NCI-H1436 (cell line): Measurements from ENCODE around the gene BTF3L4.
"Not testable (repeated sequence)": the region's sequence is repeated elsewhere in the genome, so short reads cannot be mapped to it uniquely, and the experiment has no call there.

Source experiments
- DNase-seq: peaks from one replicate; lab custom pipeline; 2025; lab: John Stamatoyannopoulos, UW

The BTF3L4 gene

GRCh38 chr1:52056163-52056936, at the start of gene BTF3L4:
Gene BTF3L4, plus strand, starts transcription at chr1:52056295. Its CDS starts 3,553 bp downstream, at chr1:52059848.
- DNase-seq = peak; percentile 93

DNA sequence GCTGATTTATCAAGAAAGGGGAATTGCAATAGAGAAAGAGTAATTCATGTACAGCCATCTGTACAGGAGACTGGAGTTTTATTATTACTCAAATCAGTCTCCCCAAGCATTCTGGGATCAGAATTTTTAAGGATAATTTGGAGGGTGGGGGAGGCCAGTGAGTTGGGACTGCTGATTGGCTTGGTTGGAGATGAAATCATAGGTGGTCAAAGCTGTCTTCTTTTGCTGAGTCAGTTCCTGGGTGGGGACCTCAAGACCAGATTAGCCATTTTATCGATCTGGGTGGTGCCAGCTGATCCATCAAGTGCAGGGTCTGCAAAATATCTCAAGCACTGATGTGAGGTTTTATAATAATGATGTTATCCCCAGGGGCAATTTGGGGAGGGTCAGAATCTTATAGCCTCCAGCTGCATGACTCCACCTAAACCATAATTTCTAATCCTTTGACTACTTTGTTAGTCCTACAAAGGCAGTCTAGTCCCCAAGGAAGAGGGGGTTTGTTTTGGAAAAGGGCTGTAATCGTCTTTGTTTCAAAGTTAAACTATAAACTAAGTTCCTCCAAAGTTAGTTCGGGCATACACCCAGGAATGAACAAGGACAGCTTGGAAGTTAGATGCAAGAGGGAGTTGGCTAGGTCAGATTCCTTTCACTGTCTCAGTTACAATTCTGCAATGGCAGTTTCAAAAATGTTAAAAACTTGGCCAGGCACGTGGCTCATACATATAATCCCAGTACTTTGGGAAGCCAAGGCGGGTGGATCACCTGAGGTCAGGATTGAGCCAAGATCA, 48.7 kb upstream of the BTF3L4 start:
- no peak for DNase-seq

DNA sequence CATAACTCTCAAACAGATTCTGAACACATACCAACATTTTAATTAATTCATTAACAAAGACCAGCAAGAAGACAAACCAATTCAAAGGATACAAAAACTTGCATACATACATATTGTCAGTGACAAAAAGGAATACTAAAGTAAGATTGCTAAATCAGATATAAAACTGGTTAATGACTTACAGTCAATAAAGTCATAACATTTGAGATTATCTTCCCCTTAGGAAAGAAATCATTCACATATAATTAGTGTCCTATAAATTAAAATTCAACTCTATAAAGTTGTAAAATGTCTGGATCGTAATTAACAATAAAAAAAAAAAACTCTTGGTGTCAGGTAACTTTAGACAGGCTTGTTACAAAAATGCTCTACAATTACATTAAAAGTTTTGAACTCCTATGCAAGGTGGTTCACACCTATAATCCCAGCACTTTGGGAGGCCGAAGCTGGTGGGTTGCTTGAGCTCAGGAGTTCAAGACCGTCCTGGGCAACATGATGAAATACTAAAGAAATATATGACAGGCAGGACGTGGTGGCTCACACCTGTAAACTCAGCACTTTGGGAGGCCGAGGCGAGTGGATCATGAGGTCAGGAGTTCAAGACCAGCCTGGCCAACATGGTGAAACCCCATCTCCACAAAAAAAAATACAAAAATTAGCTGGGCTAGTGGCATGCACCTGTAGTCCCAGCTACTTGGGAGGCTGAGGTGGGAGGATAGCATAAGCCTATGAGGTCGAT, 47.9 kb upstream of the BTF3L4 start:
- DNase-seq = no peak

- no peak for DNase-seq
These were observed 34.0 kb upstream of the BTF3L4 start for GRCh38 chr1:52022133-52022532.

- no peak for DNase-seq
These were observed 29.8 kb upstream of the BTF3L4 start for GRCh38 chr1:52026278-52026677.

DNA sequence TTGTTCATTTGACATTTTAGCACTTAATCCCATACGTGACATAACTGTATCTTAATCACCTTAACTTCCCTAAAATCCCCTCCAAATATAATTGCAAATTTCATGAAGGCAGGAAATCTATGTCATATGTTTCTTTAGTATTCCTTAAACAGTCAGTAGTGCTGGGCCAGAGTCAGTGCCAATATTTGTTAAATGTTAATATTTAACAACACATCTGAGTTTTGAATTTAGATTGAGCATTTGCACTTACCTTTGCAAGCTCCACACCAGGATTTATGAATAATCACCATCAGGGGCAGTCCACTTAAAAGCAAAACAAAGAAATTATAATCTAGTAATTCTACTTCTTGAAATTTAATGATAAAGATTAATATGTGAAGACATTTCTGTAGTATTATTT, 27.8 kb upstream of the BTF3L4 start:
- no peak for DNase-seq

DNA sequence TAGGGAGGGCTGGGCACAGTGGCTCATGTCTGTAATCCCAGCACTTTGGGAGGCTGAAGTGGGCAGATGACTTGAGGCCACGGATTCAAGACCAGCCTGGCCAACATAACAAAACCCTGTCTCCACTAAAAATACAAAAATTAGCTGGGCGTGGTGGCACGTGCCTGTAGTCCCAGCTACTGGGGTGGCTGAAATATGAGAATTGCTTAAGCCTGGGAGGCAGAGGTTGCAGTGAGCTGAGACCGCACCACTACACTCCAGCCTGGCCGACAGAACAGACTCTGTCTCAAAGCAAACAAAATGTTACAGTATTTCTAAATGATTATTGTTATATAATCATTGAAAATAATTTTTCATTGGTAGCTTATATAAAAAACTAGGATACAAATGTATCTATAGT, 27.3 kb upstream of the BTF3L4 start:
- not testable (repeated sequence) for DNase-seq

DNA sequence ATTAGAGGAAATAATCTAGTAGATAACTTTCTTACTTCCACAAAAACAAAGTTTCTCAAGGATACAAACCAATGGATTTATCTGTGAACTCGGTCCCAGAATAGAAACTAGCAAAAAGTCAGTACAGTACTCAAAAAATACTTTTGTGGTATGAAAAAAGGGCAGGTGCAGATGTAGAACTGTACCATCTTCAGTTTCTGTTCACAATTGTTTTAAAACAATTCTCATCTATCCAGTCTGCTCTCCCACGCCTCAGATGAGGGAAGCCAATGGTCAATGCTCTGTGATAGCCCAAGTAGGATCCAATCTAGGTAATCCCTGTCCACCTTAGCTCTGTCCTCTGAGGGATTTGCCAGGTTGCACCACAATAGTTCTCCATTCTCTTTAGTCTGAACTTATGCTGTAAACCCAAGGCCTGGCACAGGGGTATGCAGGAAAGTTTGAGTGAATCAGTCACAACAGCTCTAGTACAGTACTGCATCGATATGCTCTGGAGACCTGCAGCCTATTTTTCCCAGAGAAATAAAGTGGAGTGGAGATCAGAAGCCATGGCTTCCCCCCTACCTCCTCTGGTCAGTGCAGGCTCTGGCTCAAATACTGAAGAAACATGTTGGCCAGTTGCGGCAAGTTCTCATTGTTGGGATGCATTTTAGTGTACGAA, 23.8 kb upstream of the BTF3L4 start:
- DNase-seq = no peak

DNA sequence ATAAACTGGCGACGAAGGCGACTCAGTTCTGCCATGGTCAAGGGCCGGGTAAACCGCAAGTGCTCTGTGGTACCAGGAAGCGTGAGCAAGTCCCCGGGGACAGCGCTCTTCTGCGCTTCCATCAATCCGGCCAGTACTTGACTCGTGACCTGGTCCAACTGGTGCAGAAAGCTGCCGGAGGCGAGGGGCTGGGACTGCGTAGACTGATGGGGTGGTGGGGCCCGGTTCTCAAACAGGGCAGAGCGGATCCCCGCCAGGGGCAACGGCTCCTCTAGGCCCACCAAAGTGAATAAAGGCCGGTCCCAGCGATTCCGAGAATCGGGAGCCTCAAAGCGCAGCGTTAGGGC, 23.3 kb upstream of the BTF3L4 start:
- DNase-seq = peak; percentile 4

DNA sequence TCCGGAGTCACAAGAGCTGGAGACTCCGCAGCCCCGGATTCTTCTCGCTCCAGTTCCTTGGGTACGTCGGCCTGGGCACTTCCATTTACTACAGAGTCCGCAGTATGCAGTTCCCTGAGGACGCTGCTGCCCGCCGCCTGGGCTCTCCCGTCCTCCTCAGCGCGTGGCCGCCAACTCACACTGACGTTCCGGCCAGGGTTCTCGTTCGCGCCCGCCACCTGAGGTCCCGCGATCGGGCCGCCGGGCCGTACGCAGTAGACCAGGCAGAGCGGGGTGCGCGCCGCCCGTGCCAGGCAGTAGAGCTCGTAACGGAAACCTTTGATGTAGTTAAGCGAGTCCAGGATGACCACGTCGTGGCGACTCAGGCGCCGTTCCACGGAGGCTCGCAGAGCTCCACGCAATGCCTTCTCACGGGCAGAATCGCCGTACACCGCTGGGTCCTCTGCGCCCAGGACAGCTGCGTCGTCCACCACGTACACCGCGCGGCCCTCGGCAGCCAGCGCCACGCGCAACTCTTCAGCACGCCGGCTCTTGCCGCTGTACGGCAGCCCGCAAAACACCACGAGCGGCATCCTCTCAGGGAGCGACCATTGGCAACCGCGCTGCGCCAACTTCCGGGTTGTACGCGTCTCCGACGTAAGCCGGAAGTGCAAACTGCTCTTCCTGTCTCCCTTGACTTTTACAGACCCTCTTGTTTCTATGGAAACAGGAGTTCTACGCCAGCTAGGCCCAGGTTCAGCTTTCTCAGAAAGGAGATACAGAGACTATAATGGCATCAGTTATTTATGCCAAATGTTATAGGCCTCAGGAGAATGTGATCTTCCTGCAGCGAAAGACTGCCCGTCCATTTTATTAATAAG, 22.7 kb upstream of the BTF3L4 start, which contains the start of gene KTI12:
Gene KTI12, minus strand, starts transcription at position 621 of the 860 bp plus-strand sequence. Its CDS starts 49 bp downstream, at position 572.
- peak; percentile 91 for DNase-seq

- no peak for DNase-seq
These were observed 22.1 kb upstream of the BTF3L4 start for GRCh38 chr1:52034050-52034384.

DNA sequence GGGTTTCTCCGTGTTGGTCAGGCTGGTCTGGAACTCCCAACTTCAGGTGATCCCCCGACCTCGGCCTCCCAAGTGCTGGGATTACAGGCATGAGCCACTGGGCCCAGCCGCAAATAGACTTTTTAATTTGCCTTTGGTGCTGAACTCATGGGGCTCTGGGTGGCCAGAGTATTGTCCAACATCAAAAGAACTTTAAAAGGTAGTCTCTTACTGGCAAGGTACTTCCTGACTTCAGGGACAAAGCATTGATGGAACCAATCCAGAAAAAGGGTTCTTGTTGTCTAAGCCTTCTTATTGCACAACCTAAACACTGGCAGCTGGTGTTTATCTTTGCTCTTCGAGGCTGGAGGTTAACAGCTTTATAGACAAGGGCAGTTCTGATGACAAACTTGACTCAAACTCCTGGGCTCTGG, 18.7 kb upstream of the BTF3L4 start:
- DNase-seq = no peak

- DNase-seq = no peak
These were observed 18.2 kb upstream of the BTF3L4 start for GRCh38 chr1:52037909-52038308.

DNA sequence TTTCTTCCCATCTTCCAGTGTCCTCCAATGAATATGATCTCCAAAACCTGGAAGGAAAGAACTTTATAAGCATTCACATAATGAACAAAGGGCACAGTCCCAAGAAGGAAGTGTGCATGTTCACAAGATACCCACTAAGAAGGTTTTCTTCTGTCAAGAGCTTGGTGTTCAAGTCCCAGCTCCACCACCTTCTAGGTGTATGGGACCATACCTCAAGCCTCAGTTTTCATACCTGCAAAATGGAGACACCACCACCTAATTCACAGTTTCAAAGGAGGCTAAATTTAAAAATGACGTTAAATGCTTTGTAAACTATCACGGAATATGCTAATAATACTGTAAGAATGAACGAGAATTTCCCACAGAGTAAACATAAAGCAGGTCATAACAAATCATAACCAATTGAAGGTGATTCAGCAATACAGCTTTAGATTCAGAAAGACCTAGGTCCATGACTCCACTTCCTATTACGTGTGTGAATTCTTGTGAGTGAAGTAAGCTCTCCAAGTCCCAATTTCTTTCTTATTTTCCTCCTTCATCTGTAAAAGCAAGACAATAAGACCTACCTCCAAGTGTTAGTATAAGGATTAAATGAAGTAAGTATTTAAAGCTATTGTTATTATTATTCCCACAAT, 14.4 kb upstream of the BTF3L4 start:
- no peak for DNase-seq

DNA sequence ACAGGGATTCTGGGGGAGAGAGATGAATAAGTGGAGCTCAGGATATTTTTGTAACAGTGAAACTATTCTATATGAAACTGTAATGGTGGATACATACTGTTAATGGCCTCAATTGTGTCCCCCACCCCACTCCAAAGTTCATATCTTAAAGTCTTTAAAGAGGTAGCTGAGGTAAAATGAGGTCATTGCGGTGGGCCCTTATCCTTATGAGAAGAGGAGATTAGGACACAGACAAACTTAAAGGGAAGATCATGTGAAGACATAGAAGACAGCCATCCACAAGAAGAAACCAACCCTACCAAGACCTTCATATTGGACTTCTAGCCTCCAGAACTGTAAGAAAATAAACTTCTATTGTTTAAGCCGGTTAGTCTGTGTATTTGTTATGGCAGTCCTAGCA, 10.9 kb upstream of the BTF3L4 start:
- DNase-seq = no peak

DNA sequence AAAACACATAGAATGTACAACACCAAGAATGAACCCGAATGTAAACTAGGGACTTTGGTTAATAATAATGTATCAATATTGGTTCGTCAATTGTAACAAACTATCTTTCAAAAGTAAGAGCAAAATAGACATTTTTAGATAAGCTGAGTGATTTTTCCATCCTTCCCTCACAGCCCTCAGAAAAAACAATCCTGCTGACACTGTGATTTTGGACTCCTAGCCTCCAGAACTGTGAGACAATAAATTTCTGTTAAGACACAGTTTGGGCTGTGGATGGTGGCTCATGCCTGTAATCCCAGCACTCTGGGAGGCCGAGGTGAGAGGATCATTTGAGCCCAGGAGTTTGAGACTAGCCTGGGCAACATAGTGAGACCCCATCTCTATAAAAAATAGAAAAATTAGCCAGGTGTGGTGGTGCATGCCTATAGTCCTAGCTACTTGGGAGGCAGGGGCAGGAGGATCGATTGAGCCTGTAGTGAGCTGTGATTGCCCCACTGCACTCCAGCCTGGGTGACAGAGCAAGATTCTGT, 10.4 kb upstream of the BTF3L4 start:
- DNase-seq = not testable (repeated sequence)

- not testable (repeated sequence) for DNase-seq
These were observed 6.8 kb upstream of the BTF3L4 start for GRCh38 chr1:52049337-52049736.

DNA sequence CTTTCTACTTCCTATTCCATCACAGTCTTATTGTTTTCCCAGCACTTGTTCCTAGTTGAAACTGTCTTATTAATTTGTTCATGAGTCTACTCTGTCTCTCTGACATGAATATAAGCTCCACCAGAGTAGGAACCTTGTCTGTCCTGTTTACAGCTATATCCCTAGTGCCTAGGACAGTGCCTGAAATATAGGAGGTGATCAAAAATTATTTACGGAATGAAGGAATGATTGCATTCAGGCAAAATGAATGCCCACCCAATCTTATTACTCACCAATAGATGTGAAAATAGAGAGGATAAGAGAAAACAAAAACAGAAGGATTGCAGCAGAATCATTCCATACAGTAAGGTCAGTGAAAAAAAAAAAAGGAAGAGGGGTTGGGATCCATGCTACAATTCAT, 2.2 kb upstream of the BTF3L4 start:
- no peak for DNase-seq

DNA sequence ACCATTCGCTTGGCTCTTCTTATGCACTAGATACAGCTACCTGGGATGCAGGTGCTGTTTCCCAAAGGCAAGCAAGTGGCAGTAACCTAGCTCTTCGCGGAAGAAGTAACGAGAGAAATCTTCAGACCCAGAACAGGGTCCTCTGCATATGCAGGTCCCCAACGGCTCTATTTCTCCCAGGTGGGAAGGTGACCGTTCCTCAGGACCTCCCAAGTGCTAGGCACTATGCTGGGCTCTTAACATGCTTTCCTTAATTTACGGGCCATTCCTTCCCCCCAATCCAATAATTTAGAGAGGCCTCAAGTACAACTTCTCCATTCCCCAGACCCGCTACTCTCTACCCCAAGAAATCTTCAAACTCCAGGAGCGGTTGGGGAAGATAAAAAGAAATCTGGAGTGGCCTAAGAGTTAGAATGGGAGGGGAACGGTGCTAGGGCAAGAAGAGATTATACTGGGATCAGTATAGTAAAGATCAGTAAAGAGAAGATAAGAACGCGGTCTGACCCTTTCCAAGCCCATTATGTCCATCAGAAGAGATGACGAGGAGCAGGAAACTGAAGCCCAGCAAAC, 1.5 kb upstream of the BTF3L4 start:
- no peak for DNase-seq
